Astrocyte (in vitro differentiated cells and primary cell): ENCODE measurements around the gene ZFPM1.

Source experiments
- CTCF ChIP-seq: IDR thresholded peaks from 2 replicates; pipeline ENCODE4 v1.5.1; 2011; ENCODE audit warnings: low read depth, mild to moderate bottlenecking, inconsistent platforms, low read length, moderate library complexity; ENCODE audit not compliant: insufficient read depth
- EZH2 ChIP-seq: IDR thresholded peaks from 2 replicates; pipeline ENCODE4 v1.6.1; 2012; ENCODE audit warnings: mild to moderate bottlenecking, low read length, inconsistent platforms; ENCODE audit not compliant: insufficient read depth

- no peak for TF ChIP-seq CTCF
- TF ChIP-seq EZH2, result no peak
Measured at GRCh38 chr16:88534638-88535190, 81.6 kb downstream of the ZFPM1 start.
